Right lobe of liver (tissue), 6 donors: Measurements from ENCODE around the gene OASL. TPM values are rescaled to one million over a fixed set of nuclear protein-coding genes. Genes with fewer than 3 reads are reported as not detected.
"Not testable (repeated sequence)": the region's sequence is repeated elsewhere in the genome, so short reads cannot be mapped to it uniquely, and the experiment has no call there.

Experiments used
- ATAC-seq, 4 donors: fragments of 200-7000 bp; cut with Tn5 transposase; one replicate each; pipeline ENCODE4 v1.9.1; 2020; ENCODE audit warnings: mild to moderate bottlenecking in 4 of 4, moderate library complexity in 4 of 4
- DNase-seq, 3 donors: peaks; one replicate each; pipeline ENCODE4 v3.0.0-alpha.2; 2020
- H3K27ac ChIP-seq, 3 donors: fragments of 200-600 bp; one replicate each; pipeline ENCODE4 v1.8.0; 2022
- H3K27me3 ChIP-seq, 2 donors: fragments of 200-600 bp; one replicate each; pipeline ENCODE4 v1.8.0; 2022
- H3K36me3 ChIP-seq, 4 donors: fragments of 200-600 bp; sonication (generic) in 1 of 4; one replicate each; pipeline versions ENCODE4 v1.5.1 to v1.8.0; 2017 to 2022; ENCODE audit warnings: control low read depth in 1 of 4
- H3K4me1 ChIP-seq, 4 donors: fragments of 200-600 bp; sonication (generic) in 1 of 4; one replicate each; pipeline versions ENCODE4 v1.5.1 to v1.8.0; 2017 to 2022; ENCODE audit warnings: control low read depth in 1 of 4
- H3K4me3 ChIP-seq, 3 donors: fragments of 200-600 bp; one replicate each; pipeline ENCODE4 v1.8.0; 2022
- H3K9me3 ChIP-seq, 4 donors: fragments of 200-600 bp; sonication (generic) in 1 of 4; one replicate each; pipeline versions ENCODE4 v1.5.1 to v1.8.0; 2017 to 2022; ENCODE audit warnings: control low read depth in 1 of 4
- CTCF ChIP-seq, 4 donors: fragments of 200-600 bp in 3 of 4; fragments of 450-650 bp in 1 of 4; IDR thresholded peaks; one replicate each; pipeline versions ENCODE4 v1.5.1 to v1.8.0; 2016 to 2022; ENCODE audit warnings: antibody characterized with exemption in 4 of 4, mild to moderate bottlenecking in 2 of 4
- POLR2A ChIP-seq: fragments of 450-650 bp; IDR thresholded peaks from one replicate; pipeline ENCODE4 v1.6.1; 2017; ENCODE audit warnings: antibody characterized with exemption, mild to moderate bottlenecking
- WGBS: methylation state at CpG from one replicate; pipeline ENCODE4 v1.1.6; 2018; ENCODE audit warnings: low coverage, low lambda C conversion rate; ENCODE audit not compliant: insufficient coverage; ENCODE audit errors: missing lambda C conversion rate; 5-methylcytosine and 5-hydroxymethylcytosine counted together
- intact Hi-C, 2 donors: fragments of 100-400 bp; cut with DNase I; formaldehyde crosslinking; loops; one replicate each; pipeline versions ENCODE4 v1.11.2 to v1.14.1; 2022
- total RNA-seq, 6 experiments: library from RNA; depleted of rRNA in 2 of 6; stranded (reverse); fragments of >200 nt in 2 of 6; fragmentation: NEBNext Ultra II Directional in 3 of 6; extraction: Animal tissue kit (Norgen Biotek cat#: 25700) in 3 of 6; gene quantifications; one replicate each; pipeline versions ENCODE4 v1.1.0 to v1.2.4, GENCODE V29; 2016 to 2023
- donor health status: DM: no; HTN: yes; CAD: no.
- donor health status: DM: no; HTN: no; CAD: no.
- donor health status: DM: no; HTN: no; CAD: no.
- donor health status: DM: no; HTN: yes; CAD: no.
- donor health status: DM: no; HTN: yes; CAD: no.

OASL gene
- total RNA-seq, 6 experiments from 2014 or later = 1.6 to 19.2 (median 4.1) TPM

DNA sequence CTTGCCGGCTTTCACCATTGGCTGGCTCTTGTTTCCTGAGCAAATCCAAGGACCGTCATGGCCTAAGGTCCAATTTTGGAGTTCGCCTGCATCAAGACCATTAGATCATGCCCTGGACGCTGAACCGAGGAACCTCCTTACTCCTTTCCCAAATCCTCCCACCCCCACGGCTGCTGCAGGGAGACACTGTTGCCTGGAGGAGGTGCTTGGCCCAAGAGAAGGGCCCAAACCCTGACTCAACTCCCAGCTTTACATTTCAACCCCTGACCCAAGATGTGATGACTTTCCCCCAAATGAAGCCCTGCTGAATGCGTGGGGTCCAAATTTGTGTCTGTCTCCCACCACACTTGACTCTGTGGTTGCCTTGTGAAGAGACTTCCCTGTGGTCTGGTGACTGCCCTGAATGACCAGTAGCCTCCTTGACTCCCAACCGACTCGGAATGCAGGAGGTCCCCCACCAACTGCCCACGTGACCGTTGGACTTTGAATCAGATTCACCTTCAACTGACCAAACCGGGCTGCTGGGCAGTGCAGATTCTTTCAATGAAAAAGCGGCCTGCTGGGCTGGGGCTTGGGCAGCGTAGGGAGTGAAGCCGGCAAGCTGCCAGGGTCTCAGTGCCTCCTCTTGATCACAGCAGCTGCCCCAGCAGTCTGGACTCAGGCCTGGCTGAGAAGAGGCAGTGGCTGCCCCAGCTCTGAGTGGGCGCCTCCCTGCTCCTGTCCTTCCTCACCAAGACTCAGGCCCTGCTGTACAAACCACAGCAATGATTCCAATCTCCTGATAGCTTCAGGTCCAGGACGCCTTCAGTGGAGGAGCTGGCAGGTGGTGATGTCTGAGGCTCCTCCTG lies 46.7 kb upstream of the OASL start:
- DNase-seq (no peak), ATAC-seq (no peak)
- TF ChIP-seq CTCF (IDR thresholded peaks at IDR 0.05) (no peak), POLR2A (no peak)
- 59% methylated on average over 4 of the region's 17 CpGs for WGBS
- no peaks in the 10 kb centered on the region for H3K27me3 ChIP-seq
- H3K36me3 ChIP-seq = no peaks in the 10 kb centered on the region
- H3K4me1 ChIP-seq = no peaks in the 10 kb centered on the region
- no peak overlapping the region for H3K27ac ChIP-seq
- no peak overlapping the region for H3K4me3 ChIP-seq
- H3K9me3 ChIP-seq = no peaks in the 10 kb centered on the region
- intact Hi-C loops = no loop called here

DNA sequence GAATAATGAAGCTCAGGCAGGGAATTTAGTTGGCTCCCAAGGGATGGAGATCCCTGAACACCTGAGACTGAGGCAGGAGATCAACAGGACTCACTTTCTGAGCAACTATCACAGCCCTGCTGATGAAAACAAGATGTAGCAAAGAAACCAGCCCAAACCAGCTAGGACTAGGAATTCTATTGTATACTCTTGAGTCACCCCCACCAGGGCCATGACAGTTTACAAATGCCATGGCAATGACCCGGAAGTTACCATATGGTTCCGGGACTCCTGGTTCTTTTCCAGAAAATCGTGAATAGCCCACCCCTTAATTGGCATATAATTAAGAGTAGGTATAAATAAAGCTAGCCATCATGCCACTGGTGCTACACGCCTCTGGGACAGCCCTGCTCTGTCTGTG lies 46.0 kb upstream of the OASL start:
- intact Hi-C loops = no loop called here

DNA sequence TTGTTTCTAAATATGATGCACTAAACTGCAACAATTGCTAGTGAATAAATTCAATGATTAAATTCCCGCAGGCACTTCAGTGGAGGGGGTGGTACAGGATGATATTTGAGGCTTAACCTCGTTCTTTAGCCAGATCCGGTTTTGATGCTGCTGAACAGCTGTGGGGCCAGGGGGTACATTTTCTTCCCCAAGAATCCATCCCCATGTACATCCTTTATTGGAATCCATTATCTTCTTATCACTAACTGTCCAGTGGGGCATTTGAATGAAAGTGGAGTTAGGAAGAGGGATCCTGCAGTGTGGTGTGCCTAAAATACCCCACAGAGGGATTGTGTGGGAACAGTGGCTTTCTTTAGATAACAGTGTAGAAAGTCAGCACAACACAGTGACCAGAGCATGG lies 45.2 kb upstream of the OASL start:
- intact Hi-C loops = no loop called here
- TF ChIP-seq POLR2A = no peak
- ATAC-seq = no peak
- Histone ChIP-seq H3K9me3 (no peaks in the 10 kb centered on the region), H3K27ac (no peak overlapping the region), H3K4me1 (no peaks in the 10 kb centered on the region), H3K36me3 (no peaks in the 10 kb centered on the region), H3K27me3 (no peaks in the 10 kb centered on the region), H3K4me3 (no peak overlapping the region)
- DNase-seq = no peak
- 80% methylated on average over 3 of the region's 3 CpGs for WGBS

More for the DNA sequence above, 46.0 kb upstream of the OASL start:
- H3K4me1 ChIP-seq = no peaks in the 10 kb centered on the region
- no peak overlapping the region for H3K4me3 ChIP-seq
- no CpG with 5 or more reads among the region's 4 CpGs for WGBS
- no peaks in the 10 kb centered on the region for H3K9me3 ChIP-seq
- no peak overlapping the region for H3K27ac ChIP-seq
- ATAC-seq (no peak), DNase-seq (no peak)
- TF ChIP-seq POLR2A (no peak), CTCF (IDR thresholded peaks at IDR 0.05) (no peak)
- no peaks in the 10 kb centered on the region for H3K36me3 ChIP-seq
- no peaks in the 10 kb centered on the region for H3K27me3 ChIP-seq

DNA sequence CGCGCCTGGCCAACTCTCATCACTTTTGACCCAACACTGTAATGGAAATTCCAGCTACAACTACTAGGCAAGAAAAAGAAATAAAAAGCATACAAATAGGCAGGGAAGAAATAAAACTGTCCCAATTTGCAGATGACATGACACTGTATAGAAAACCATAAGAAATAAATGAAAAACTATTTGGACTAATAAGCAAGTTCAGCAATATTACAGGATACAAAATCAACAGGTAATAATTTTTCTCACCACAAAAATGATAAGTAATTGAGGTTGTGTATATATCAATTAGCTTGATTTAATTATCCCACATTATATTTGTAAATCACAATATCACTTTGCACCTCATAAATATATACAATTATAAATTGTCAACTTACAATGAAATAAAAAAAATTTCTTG lies 41.9 kb upstream of the OASL start:
- intact Hi-C loops = no loop called here
- TF ChIP-seq CTCF (IDR thresholded peaks at IDR 0.05) (no peak), POLR2A (no peak)
- ATAC-seq (no peak), DNase-seq (no peak)
- Histone ChIP-seq H3K36me3 (no peaks in the 10 kb centered on the region), H3K27me3 (no peaks in the 10 kb centered on the region), H3K4me3 (no peak overlapping the region), H3K27ac (no peak overlapping the region), H3K4me1 (no peaks in the 10 kb centered on the region), H3K9me3 (no peaks in the 10 kb centered on the region)
- WGBS = no CpG with 5 or more reads among the region's 2 CpGs

- Histone ChIP-seq H3K27ac (no peak overlapping the region), H3K4me1 (no peaks in the 10 kb centered on the region), H3K27me3 (no peaks in the 10 kb centered on the region), H3K4me3 (no peak overlapping the region), H3K9me3 (no peaks in the 10 kb centered on the region), H3K36me3 (no peaks in the 10 kb centered on the region)
- TF ChIP-seq POLR2A (no peak), CTCF (IDR thresholded peaks at IDR 0.05) (no peak)
- WGBS = 80% methylated on average over 1 of the region's 13 CpGs
- intact Hi-C loops = no loop called here
- ATAC-seq (peak in 1 of 4 donors; percentile 41), DNase-seq (no peak)
These were observed 40.8 kb upstream of the OASL start for GRCh38 chr12:121079736-121080272.

- H3K4me3 ChIP-seq, intact Hi-C loops, H3K27me3 ChIP-seq, DNase-seq, H3K27ac ChIP-seq, H3K36me3 ChIP-seq, H3K9me3 ChIP-seq, ATAC-seq, H3K4me1 ChIP-seq: not testable (repeated sequence)
- WGBS = 17% methylated on average over 1 of the region's 3 CpGs
These were observed 38.4 kb upstream of the OASL start for GRCh38 chr12:121077440-121077839.

- DNase-seq, H3K4me1 ChIP-seq, H3K9me3 ChIP-seq, H3K36me3 ChIP-seq, intact Hi-C loops, ATAC-seq, H3K4me3 ChIP-seq, H3K27me3 ChIP-seq, H3K27ac ChIP-seq: not testable (repeated sequence)
- WGBS = no CpG with 5 or more reads among the region's 33 CpGs
These were observed 36.9 kb upstream of the OASL start for GRCh38 chr12:121075911-121076310.
